GM19395 (cell line): ENCODE measurements around the gene C3orf85.

ENCODE experiments used
- ATAC-seq: cut with Tn5 transposase; IDR thresholded peaks from one replicate; pipeline ENCODE4 v1.9.1; 2021; ENCODE audit warnings: mild to moderate bottlenecking, moderate library complexity; ENCODE audit not compliant: unreplicated experiment

C3orf85 gene

DNA sequence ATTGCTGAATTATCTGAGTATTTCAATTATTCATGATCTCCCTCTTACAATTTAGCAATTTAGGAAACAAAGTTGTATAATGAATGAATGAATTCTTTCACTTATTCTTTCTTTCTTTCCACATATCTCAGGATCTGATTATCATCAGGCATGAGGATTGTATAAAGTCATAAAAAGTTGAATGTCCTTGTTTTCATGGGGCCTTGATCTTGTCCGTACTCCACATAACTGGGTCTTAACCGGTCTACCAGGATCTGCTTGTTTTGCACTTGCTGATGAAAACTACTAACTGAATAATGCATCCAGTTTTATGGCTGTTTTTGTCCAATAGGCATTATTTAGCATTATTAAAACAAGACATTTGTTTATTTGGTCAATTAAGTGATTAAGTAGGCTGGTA lies 12.6 kb downstream of the C3orf85 start:
- ATAC-seq, result no peak

DNA sequence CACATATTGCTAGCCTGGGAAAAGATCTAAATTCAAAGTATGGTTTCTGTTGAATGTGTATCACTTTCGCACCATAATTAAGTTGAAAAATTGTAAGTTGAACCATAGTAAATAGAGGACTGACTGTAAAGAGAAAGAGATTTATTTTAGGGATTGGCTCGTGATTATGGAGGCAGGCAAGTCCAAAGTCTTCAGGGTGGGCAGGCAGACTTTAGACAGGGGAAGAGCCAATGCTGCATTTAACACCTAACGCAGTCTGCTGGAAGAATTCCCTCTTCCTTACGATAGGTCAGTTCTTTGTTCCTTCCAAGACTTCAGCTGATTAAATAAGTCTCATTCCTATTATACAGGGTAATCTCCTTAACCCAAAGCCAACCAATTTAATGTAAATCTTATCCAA lies 15.8 kb downstream of the C3orf85 start:
- ATAC-seq, result no peak

DNA sequence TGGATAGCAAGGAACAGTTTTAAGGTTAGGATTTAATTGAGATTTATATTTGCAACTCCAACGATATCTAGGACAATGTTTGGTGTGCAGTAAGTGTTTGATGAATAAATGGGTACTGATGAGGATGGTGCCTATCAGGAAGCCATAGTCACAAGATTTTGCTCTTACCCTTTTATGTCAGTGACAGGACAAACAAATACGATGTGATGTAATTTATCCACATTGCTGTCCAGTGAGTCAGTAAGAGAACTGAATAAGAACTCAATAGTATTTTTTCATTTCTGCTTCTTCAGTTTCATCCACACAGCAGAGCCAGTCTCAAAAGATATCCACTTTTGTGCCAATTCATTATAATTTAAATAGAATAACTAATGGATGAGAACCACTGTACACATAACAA lies 18.5 kb downstream of the C3orf85 start:
- no peak for ATAC-seq

DNA sequence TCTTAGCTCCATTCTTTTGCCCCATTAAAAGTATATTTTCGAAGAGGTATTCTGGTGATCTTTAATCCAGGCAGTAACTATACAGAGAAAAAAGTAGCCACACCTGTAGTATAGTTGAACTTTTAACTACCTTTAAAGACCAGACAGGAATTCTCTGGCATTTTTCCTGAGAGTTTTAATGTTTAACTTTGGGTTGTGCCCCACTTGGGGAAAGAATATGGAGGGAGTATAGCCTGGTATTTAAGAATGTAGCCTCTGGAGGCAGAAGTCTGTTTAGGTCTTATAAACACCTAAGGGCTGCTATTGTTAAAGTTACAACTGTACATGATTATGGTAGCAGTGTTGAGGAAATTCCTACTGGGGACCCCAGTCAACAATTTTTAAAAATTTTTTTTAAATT lies 19.3 kb downstream of the C3orf85 start:
- ATAC-seq, result no peak

DNA sequence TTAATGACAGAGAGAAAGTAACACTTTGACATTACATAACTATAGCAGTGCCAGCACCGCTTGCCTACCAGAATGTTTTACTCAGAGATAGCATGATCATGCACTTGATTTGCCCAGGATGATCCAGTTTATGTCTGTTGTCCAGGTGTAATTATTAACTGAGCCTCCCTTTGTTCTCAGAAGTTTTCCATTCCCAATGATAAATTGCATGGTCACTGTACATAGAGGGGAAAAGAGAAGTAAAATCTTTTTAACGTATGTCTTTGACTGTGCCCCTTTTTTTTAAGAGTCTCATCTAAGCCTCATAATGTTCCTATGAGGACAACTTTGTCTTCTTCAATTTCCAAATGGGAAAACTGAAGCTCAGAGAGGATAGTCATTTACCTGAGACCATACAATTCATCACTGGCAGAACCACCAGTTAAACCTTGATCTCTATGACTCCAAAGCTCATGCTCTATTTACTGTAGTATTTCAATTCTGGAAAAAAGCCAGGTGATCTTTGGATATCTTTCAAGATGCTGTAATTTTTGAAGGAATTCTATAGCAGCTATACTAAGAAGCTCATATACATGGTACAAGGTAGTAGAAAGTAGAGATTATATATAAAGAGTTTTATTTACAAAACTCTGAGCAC lies 25.1 kb downstream of the C3orf85 start:
- ATAC-seq, result no peak

DNA sequence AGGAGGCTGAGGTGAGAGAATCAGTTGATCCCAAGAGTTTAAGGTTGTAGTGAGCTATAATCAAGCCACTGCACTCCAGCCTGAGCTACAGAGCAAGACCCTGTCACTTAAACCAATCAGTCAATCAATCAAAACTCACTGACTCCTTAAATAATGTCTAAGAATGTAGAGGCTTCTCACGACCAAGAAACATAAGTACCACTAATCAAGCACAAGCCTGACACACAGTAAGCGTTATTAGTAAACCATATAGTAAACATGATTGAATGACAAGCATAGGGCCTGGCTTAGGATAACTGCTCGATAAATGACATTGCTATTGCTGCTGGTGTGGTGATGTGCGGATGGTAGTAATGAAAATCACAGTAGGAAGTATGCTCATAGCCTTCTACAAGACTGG lies 29.4 kb downstream of the C3orf85 start:
- no peak for ATAC-seq

DNA sequence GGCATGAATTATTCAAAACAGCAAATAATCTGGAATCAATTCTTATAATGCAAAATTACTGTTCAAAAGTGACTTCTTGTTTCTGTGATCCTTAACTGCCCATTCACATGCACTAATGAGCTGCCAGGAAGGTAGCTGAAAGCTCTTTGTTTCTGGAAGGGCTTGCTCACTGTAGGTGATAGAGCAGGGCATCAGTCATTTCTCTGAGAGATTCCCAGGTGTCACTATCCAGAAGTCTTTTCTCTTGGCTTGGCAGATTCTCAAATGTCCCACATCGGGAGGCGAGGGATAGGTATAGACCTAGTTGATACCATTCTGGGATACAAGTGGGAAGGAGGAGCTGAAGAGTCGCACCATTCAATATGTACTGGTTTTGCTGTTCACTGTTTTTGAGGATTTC lies 35.0 kb downstream of the C3orf85 start:
- ATAC-seq, result no peak

DNA sequence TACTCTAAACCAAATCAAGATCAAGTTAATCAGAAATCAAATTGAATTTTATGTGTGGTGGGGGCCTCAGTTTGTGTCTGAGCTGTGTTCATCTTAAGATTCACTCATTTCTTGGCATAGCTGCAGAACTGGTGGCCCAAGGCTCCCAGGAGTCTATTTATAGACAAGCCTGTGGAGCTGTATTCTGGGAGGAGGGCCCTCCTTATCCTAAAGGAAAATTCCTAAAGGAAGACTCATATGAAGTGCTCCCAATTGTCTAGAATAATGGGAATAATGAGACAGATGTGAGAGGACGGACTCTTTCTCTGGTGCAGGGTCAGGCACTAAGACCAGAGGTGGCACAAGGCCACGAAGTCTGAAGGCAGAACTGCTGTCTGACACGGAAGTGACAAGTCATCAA lies 38.9 kb downstream of the C3orf85 start:
- no peak for ATAC-seq

DNA sequence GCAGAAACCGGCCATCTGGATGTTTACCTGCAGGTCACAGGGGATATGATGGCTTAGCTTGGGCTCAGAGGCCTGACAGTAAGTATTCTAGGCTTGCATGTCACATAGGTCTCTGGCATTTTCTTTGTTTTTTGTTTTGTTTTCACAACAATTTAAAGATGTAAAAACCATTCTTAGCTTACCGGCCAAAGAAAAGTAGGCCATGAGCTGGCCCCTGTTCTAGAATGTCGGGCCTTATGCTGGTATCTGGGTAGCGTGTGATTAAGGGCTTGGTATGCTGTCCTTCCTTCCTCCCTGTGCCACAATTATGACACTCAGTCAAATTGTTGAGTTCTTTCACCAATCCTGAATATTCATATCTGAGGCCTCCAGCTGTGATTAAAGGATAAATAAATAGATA lies 40.2 kb downstream of the C3orf85 start:
- no peak for ATAC-seq

DNA sequence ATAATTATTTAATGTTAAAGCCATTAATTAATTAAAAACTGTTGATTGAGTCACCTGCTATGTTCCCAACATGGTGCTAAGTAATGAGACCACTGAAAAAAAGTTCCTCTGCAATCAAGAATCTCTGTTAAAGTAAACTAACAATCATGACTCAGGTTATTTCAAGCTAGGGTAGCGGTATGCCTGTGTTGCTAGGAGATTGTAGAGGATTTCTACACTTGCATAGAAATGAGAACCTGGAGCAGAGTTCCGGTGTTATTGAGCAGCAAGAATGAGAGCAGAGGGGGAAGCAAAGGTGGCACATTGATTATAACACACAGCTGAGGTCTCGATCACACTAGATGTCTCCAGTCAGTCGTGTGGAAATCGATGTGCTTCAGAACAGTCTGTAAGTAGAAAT lies 41.4 kb downstream of the C3orf85 start:
- ATAC-seq, result no peak

DNA sequence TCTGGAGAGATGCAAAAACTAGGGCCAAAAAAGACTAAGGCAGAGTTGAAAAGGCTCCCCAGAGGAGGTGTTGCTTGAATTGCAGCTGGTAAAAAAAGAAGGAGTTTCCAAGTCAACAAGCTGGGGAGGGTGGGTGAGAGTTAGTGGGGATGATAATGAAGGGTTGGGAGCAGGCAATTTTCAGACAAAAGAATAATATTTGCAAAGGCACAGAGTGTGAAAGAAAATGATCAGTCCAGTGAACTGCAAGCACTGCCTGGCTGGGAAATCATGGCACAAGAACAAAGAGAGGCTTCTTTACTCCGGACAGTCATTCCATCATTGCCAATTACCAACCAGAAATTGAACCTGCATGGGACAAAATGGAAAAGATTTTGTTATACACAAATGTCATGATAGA lies 42.2 kb downstream of the C3orf85 start:
- no peak for ATAC-seq

DNA sequence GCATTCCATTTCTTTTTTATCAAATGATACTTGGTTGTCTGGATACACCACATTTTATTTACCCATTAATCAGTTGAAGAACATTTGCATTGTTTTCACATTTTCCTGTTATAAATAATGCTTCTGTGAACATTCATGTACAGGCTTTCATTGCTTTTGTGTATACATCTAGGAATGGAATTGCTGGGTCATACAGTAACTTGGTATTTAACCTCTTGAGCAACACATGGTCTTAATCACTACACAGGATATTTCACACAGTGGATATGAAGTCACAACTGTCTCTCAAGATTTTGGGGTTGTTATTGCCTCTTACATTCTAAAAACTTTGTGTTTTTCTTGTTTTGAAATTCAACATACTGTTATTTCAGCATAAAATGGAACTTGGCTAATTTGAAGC lies 48.2 kb downstream of the C3orf85 start:
- ATAC-seq, result no peak

DNA sequence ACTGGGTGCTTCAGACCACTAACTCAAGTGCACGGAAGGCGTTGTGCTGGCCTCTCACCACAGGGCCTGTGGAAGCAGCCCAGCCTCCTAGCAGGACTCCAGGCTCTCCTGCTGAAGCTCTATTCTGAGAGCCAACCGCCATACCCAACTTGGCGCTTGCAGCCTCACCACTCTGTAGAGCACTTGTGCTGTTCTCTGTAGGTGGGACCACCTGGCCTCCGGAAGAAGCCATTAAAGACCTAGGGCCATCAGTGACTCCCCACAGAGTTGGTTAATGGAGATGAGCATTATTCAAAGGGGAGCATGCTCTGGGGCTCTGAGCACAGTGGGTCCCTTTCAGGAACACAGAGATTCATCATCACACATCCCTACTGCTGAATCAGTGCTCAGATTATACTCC lies 50.9 kb downstream of the C3orf85 start:
- ATAC-seq, result no peak

DNA sequence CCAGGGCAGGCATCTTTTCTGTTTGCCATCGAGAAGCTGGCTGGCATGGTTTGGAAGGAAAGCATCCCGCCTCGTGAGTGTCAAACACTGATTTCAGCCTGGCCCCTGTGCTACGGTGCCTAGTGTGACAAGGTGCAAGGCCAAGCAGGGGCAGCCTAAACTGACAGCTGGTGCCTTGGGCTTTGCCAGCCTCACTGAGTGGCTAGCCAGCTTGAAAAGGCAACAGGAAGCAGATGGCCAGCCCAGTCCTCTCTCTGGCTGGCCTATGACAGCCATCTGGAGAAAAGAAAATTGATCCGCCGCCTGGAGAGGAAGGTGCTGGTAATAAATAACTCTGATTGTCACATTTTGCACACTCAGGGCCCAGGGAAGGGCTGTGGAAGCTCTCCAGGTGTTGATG lies 52.2 kb downstream of the C3orf85 start:
- ATAC-seq, result no peak

DNA sequence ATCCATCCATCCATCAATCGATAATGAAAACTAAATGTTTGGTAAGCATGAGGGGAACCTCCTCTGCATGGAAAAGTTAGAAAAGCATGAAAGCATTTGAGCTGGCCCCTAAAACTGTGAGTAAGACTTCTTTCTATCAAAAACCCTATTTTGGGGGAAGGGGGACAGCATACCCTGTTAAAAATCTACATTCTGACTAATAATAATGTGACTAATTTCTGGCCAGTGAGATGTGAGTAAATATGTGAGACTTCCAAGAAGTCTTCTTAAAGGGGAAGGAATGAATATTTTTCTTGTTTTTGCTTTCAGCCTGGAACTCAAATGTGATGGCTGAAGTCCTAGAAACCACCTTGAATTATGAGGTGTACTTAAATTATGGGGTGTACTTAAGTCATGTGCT lies 54.9 kb downstream of the C3orf85 start:
- no peak for ATAC-seq

DNA sequence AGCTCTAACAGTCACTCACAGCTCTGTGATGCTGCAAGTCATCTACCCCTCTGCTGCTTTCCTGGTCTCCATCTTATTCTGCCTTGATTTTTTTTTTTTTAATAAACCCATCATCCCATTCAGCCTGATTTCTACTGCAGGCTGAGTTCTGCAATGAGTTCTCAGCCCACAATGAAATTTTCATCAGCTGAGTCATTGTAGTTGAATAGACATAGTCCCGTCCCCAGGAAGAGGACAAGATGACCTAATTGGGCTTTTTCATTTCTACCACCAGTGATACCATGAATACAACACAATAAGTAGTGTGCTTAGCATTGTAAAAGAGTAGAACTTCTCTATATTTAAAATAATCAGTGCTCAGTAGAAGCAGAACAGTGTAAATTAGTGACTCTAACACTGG lies 59.3 kb downstream of the C3orf85 start:
- ATAC-seq, result no peak
